Neural crest cell (in vitro differentiated cells): ENCODE measurements around the gene ENOSF1. TPM values are rescaled to one million over a fixed set of nuclear protein-coding genes. Genes with fewer than 3 reads are reported as not detected.

Experiments used
- DNase-seq: peaks from one replicate; pipeline ENCODE4 v3.0.0; 2021; ENCODE audit warnings: low read depth, mixed read lengths, low spot score
- H3K27ac Mint-ChIP-seq: one replicate; pipeline ENCODE4 v1.8.0; 2021; ENCODE audit warnings: mild to moderate bottlenecking, mixed read lengths; ENCODE audit not compliant: unreplicated experiment
- H3K27me3 Mint-ChIP-seq: 2 replicates; pipeline ENCODE4 v1.8.0; 2021; ENCODE audit warnings: low read depth, mild to moderate bottlenecking, mixed read lengths
- H3K36me3 Mint-ChIP-seq: 2 replicates; pipeline ENCODE4 v1.8.0; 2021; ENCODE audit warnings: low read depth, mild to moderate bottlenecking, mixed read lengths
- H3K4me1 Mint-ChIP-seq: 2 replicates; pipeline ENCODE4 v1.8.0; 2021; ENCODE audit warnings: mixed read lengths
- H3K4me3 Mint-ChIP-seq: one replicate; pipeline ENCODE4 v1.8.0; 2021; ENCODE audit warnings: mild to moderate bottlenecking, mixed read lengths
- H3K9me3 Mint-ChIP-seq: 2 replicates; pipeline ENCODE4 v1.8.0; 2021; ENCODE audit warnings: mixed read lengths
- CTCF ChIP-seq: fragments of 200-600 bp; sonication (generic); conservative IDR thresholded peaks from 2 replicates; pipeline ENCODE4 v1.5.0; 2021; ENCODE audit warnings: antibody characterized with exemption, mild to moderate bottlenecking
- total RNA-seq: library from RNA; stranded (reverse); gene quantifications from 2 replicates; pipeline ENCODE4 v1.2.1, GENCODE V29; 2021

The ENOSF1 gene
- total RNA-seq, 1 donor from 2014 or later = 78.6 TPM

GRCh38 chr18:653512-653911, 58.9 kb downstream of the ENOSF1 start:
- Mint-ChIP-seq H3K4me1 (peaks cover 22% of the 10 kb centered on the region), H3K9me3 (no peaks in the 10 kb centered on the region), H3K36me3 (peaks cover 9% of the 10 kb centered on the region), H3K4me3 (peak overlapping the region; percentile 56), H3K27me3 (no peaks in the 10 kb centered on the region), H3K27ac (no peak overlapping the region)
- no peak for TF ChIP-seq CTCF
- DNase-seq = no peak

- Mint-ChIP-seq H3K36me3 (peaks cover 7% of the 10 kb centered on the region), H3K4me1 (peaks cover 17% of the 10 kb centered on the region), H3K4me3 (no peak overlapping the region), H3K9me3 (no peaks in the 10 kb centered on the region), H3K27me3 (no peaks in the 10 kb centered on the region), H3K27ac (no peak overlapping the region)
- no peak for TF ChIP-seq CTCF
- DNase-seq = no peak
These were observed 60.3 kb downstream of the ENOSF1 start for GRCh38 chr18:652131-652530.

- H3K27ac Mint-ChIP-seq = no peak overlapping the region
- no peak for DNase-seq
- H3K36me3 Mint-ChIP-seq = peaks cover 3% of the 10 kb centered on the region
- no peaks in the 10 kb centered on the region for H3K9me3 Mint-ChIP-seq
- H3K27me3 Mint-ChIP-seq = no peaks in the 10 kb centered on the region
- peaks cover 13% of the 10 kb centered on the region for H3K4me1 Mint-ChIP-seq
- TF ChIP-seq CTCF = no peak
- no peak overlapping the region for H3K4me3 Mint-ChIP-seq
These were observed 62.0 kb downstream of the ENOSF1 start for GRCh38 chr18:650428-650858.

GRCh38 chr18:649341-649740, 63.1 kb downstream of the ENOSF1 start:
- H3K27me3 Mint-ChIP-seq = no peaks in the 10 kb centered on the region
- H3K4me3 Mint-ChIP-seq = no peak overlapping the region
- H3K9me3 Mint-ChIP-seq = peaks cover 4% of the 10 kb centered on the region
- peaks cover 17% of the 10 kb centered on the region for H3K4me1 Mint-ChIP-seq
- no peak overlapping the region for H3K27ac Mint-ChIP-seq
- no peak for TF ChIP-seq CTCF
- H3K36me3 Mint-ChIP-seq = peaks cover 5% of the 10 kb centered on the region
- DNase-seq = no peak

- Mint-ChIP-seq H3K27me3 (no peaks in the 10 kb centered on the region), H3K4me1 (peaks cover 21% of the 10 kb centered on the region), H3K4me3 (no peak overlapping the region), H3K36me3 (peaks cover 5% of the 10 kb centered on the region), H3K9me3 (peaks cover 5% of the 10 kb centered on the region), H3K27ac (no peak overlapping the region)
- TF ChIP-seq CTCF = no peak
- DNase-seq = no peak
These were observed 65.1 kb downstream of the ENOSF1 start for GRCh38 chr18:647304-647703.
